NCI-H748 treated with DMSO at 0.1 percent for 48 hours (cell line): ENCODE measurements around the gene VTN.
"Not testable (repeated sequence)": the region's sequence is repeated elsewhere in the genome, so short reads cannot be mapped to it uniquely, and the experiment has no call there.

Source experiments
- DNase-seq: peaks from one replicate; lab custom pipeline; 2025; lab: John Stamatoyannopoulos, UW

The VTN gene

DNA sequence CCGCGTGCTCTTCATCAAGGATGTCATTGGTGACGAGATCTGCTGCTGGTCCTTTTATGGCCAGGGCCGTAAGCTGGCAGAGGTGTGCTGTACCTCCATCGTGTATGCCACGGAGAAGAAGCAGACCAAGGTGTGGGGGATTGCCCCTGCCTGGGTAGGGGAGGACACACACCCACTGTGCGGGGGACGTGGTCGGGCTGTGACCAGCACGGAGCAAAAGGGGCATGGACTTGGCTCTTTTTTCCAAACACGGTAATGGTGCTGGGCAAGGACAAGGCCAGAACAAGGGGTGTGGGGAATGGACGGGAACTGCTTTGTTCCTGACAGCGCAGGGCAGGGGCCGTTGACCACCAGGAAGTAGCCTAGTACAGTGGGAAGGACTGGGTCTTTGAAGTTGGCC lies 27.8 kb downstream of the VTN start:
- no peak for DNase-seq

DNA sequence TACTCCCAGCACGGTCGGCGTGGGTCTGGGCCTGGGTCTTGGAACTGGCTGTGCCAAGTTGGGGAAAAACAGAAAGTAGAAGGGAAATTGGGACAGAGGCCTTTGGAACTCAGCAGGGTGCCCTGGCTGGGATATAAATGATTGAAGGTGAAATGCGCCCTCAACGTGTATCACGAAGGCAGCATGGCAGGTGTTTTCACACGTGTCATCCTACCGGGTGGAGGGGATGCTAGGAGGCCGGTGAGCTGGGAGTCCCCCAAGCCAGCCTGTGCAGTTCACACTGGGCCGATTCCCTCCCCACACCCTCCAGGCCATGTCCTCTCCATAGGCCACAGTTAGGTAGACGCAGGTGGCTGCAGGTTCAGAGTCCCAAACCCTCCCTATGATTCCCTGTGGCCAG lies 28.6 kb downstream of the VTN start:
- DNase-seq = no peak

DNA sequence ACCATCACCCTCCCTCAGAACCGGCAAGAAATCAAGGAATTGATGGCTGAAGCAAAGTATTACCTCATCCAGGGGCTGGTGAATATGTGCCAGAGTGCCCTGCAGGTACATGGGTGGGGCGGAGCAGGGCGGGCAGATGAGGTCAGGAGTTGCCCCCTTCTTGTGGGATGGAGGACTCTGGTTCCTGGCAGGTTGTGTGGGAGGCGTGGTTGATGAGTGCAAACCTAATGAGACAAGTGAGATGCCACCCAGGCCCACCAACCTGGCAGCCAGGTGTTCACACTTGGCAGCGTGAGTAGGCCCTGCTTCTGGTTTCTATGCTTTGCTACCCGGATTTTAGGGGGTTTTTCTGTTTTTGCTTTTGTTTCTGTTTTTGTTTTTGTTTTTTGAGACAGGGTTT lies 29.7 kb downstream of the VTN start:
- no peak for DNase-seq

- no peak for DNase-seq
These were observed 30.7 kb downstream of the VTN start for GRCh38 chr17:28339431-28339830.

DNA sequence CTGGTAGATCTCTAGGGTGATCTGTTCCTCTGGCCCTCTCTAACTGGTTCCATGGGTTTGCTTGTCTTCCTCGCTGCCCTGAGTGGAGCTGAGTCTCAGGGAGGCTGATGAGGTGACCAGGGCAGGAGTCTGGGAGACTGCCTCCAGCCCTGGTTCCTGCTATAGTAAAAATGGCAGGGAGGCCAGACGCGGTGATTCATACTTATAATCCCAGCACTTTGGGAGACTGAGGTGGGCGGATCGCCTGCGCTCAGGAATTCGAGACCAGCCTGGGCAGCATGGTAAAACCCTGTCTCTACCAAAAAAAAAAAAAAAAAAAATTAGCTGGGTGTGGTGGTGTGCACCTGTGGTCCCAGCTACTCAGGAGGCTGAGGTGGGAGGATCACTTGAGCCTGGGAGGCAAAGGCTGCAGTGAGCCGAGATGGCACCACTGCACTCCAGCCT lies 31.3 kb downstream of the VTN start:
- DNase-seq = not testable (repeated sequence)

- DNase-seq = no peak
These were observed 31.9 kb downstream of the VTN start for GRCh38 chr17:28338056-28338768.

DNA sequence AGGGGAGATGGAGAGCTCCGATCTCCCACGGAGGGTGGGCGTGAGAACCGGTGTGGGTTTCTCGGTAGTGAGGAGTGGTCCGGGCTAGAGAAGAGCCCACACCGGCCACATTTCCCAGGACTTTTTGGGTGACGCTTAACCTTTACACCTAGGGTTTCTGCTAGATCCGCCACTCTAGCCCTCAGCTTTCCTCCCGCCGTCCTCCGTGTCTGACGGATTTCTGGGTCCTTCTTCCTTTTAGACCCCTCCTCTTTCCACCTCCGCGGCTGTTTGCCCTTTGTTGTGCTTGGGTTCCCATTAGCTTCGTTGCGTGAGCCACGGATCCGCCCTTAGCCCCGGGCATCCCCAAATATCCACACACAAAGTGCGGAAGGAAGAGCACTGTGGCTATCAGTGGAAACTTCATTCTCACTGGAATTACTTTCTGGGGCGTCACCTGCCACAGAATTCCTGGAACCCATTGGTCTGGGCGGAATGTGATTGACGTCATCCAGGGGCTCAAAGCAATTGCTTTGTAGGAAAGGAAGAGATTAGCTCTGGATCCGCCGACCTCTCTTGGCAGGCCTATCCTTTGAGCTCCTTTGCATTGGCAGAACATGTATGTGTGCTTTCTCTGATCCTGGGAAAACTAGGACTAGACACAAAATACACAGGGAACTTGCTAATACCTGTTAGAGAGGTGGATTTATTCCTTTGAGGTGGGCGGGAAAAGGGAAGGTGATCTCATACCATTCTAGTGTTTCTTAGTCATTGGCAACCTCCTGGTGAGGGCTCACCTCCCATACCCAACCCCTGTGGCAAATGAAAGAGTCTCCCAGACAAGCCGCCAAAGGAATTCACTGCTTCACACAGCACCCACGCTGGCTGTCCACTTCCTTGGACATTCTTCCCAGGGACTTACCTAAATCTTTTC lies 33.9 kb downstream of the VTN start:
- peak; percentile 56 for DNase-seq

DNA sequence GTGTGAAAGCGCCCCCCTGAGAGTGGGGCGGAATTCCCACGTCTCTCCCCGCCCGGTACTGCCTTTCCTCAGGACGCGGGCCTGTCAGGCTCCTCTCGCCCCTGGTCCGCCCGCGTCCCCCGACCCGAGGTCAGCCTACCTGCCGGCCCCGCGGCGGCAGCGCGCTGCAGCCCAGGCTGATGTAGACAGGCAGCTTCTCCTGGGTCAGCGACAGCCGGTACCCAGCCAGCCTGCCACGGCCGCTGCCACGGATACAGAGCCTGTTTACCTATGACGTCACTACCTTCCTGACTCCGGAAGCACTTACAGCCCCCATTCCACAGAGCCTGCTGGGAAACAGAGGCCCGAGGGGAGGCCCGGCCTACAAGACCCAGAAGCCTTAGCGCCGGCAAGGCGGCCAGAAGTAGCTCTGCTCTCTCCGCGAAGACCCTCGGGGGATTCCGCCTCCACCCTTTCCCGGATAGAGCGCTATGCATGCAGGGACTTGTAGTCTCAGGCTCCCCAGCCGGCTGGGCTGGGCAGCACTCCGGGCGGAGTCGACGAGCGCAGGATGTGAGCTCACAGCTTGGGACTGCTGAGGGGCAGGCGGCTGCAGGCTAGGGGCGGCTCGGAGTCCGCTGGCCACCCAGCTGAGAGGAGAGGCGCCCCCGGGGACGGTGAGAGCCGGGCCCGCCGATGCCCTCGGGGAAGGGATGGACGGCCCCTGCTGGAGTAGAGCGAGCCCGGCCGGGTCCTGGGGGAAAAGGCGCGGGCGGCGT lies 34.7 kb downstream of the VTN start, which contains the start of the genes IFT20 and TNFAIP1:
TSS of gene IFT20 (minus strand) at position 272 of the 758 bp plus-strand sequence. CDS start 3,487 bp downstream, outside the sequence.
TSS of gene TNFAIP1 (plus strand) at position 561 of the 758 bp plus-strand sequence. CDS start 3,761 bp downstream, outside the sequence.
- peak; percentile 99 for DNase-seq

- no peak for DNase-seq
These were observed 35.4 kb downstream of the VTN start for GRCh38 chr17:28334666-28335200.

DNA sequence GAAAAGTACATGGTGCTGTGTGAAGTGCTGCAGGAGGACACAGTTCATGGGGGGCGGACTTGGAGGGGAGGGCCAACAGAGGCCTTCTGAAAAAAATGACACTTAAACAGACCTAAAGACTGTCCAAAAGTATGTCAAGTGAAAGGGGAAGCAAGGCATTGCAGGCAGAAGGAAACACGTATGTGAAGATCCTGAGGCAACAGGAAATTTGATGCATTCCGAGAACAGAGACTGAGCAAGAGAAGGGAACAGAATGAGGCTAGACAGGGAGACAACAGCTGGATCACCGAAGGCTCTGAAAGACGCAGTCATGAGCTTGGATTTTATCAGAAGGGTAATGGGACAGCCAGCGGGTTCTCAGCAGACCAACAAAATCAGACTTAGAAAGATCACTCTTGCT lies 35.9 kb downstream of the VTN start:
- no peak for DNase-seq

DNA sequence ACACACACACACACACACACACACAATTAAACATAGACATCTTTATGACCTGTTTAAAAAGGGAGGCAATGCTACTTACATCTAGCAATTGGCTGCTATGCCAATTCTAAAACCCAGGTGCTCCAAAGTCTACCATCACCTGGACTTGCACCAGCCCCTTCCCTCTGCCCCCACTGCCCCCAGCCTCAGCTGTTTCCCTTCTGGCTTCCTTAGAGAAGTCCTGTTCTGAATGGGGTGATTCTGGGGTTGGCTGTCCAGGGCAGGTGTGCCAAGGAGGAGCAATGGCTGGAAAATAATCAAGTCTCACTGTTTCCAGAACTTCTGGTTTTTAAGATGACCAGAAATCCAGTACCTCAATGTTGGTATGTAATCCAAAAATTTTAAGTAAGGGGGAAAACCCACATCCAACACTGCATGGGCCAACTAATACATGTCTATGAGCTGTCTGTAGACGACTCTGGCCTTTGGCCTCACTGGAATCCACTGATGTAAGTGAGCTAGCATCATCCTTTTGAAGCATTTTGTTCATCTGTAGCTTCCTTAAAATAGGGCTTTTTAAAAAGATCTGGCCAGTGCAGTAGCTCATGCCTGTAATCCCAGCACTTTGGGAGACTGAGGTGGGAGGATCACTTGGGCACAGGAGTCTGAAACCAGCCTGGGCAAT lies 36.9 kb downstream of the VTN start:
- no peak for DNase-seq

DNA sequence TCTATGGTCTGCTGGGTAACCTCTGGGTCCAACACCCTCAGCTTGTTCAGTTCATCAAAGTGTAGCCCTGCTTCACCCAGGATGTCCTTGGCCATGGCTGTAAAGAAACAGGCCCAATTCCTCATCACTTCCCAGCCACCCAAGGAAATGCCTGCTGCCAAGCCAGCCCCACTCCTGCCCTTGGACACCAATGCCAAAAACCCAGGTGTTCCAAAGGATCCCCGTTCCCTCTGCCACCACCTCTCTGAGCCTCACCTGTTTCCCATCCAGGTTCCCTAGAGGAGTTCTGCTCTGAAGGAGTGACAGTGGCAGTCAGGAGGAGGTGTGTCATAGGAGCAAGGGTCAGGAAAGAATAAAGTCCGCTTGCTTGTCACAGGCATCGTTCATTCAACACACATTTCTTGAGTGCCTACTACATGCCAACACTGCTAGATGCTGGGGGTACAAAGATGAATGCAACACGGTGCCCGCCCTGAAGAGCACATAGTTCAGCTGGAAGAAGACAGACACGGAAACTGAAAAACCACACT lies 38.2 kb downstream of the VTN start:
- no peak for DNase-seq

GRCh38 chr17:28330671-28331070 lies 39.4 kb downstream of the VTN start:
- no peak for DNase-seq

DNA sequence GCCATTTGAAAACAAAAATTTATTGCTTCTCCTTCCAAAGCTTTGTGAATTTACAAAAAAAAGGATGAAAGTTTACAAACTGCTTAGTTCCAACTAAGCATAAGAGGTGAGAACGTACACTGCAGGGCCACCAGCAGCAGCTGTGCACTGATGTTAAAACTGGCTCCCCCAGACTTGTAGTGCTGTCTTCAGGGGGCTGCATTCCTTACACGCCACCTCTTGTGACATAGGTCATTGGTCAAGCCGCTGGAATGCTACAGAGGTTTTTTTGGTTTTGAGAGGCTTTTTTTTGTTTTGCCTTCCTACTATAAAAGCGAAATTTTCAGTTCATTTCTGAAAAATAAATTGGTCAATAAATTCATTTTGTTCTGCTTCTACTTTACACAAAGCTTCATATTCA lies 41.8 kb downstream of the VTN start:
- no peak for DNase-seq

DNA sequence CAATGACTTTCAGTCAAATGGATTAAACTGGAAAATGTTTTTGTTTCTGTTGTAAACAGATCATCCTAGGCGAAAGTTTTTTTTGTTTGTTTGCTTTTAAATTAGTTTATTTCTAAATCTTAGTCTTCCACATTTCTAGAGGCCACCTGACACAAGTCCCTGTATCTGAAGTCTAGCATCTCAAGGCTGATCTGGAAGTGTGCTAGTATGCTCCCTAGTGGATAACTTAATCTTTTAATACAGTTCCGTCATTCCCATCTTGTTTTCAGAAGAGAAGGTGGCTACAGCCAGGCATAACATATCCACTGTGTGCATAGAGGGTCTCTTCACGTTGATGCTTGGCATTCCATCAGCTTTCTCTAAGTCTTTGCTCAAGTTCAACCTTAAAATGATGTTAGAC lies 42.4 kb downstream of the VTN start:
- DNase-seq = no peak

GRCh38 chr17:28327031-28327607 lies 43.0 kb downstream of the VTN start:
- DNase-seq = no peak

DNA sequence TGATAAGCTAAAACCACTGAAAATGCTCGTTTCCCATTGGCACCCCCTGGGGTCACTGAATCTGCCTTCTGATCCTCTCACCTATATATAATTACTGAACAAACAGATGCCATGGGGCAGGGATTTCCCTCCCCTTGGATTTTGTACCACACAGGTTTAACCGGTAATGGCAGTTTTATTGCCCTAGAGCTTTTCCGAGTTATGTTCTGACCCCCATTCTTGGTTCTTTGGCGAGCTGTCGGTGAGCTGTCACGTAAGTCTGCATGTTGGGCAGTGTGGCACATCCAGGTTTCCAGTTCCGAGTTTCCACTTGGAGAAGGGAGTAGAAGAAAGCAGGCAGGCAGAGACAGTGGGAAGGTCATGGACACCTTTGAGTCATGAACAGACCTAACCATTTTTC lies 44.0 kb downstream of the VTN start:
- DNase-seq = no peak

DNA sequence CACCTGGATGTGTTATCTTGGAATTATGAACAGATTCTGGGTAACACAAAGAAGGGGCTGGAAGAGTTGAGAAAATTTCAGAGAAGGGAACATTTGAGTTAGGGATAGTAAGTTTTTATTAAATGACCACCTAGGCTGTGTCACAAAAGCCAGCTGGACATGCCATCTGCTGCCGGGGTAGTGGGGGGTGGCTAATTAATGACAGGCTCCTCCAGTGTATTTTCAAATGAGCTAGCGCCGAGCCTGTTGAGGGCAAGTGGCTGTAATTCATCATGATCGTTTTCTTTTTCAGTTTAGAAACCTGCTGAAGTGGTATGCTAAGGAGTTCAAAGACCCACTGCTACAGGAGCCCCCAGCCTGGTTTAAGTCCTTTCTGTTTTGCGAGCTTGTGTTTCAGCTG lies 44.9 kb downstream of the VTN start:
- DNase-seq = no peak

DNA sequence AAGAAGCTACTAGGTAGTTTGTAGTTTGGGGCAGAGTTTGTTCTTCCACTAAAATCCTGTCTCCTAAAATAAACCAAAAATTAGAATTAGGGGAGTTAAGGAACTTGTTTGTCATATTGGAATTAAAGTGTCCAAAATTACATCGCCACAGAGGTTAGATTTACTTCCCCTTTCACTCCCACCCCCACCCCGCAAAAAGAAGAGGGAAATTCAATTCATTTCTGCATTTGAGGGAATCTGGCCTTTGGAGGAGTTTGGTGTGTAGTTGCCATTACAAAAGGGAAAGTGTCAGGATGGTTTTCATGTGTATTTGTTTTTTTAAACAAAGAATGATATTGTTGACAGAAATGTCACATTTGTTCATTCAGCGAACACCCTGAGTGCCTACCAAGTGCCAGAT lies 45.3 kb downstream of the VTN start:
- no peak for DNase-seq

DNA sequence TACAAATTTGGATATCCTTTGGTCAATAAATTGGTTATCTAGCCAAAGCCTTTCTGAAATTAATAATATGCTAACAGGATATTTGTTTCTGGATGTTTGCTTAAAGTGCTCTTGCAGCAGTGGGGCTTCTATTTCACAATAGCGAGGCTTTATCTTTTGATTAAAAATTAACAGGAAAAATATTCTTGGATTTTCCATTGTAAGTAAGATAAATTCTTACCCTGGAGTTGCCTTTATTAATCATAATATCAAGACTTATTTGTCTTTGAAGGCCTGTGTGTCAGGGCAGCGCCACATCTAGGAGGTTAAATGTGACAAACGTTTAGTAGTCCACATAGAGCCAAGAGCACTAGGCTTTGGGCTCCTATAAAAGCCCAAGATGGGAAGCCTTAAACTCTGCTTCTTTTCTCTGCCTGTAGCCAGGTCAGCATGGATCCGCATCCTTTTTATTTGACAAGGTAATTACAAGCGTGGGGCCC lies 45.8 kb downstream of the VTN start:
- no peak for DNase-seq
